NCI-H2196 treated with DMSO at 0.1 percent for 48 hours (cell line): ENCODE data around the gene KLHL29.

Source experiments
- DNase-seq: peaks from one replicate; lab custom pipeline; 2025; ENCODE audit not compliant: unreplicated experiment; lab: John Stamatoyannopoulos, UW

The KLHL29 gene

GRCh38 chr2:23690421-23691105, 305.6 kb downstream of the KLHL29 start:
- no peak for DNase-seq

- no peak for DNase-seq
Observed at GRCh38 chr2:23691106-23691470, 306.1 kb downstream of the KLHL29 start.

- no peak for DNase-seq
Observed at GRCh38 chr2:23691565-23691964, 306.6 kb downstream of the KLHL29 start.

GRCh38 chr2:23692263-23692662, 307.3 kb downstream of the KLHL29 start:
- DNase-seq, result no peak

- DNase-seq, result no peak
Observed at GRCh38 chr2:23692851-23693605, 308.0 kb downstream of the KLHL29 start.

GRCh38 chr2:23693606-23693951, 308.6 kb downstream of the KLHL29 start:
- DNase-seq, result no peak

- no peak for DNase-seq
Observed at GRCh38 chr2:23694058-23695045, 309.4 kb downstream of the KLHL29 start.

GRCh38 chr2:23695214-23695889, 310.4 kb downstream of the KLHL29 start:
- DNase-seq, result no peak

GRCh38 chr2:23695890-23696751, 311.1 kb downstream of the KLHL29 start:
- DNase-seq, result no peak

GRCh38 chr2:23696752-23697045, 311.7 kb downstream of the KLHL29 start:
- no peak for DNase-seq

- no peak for DNase-seq
Observed at GRCh38 chr2:23697256-23698075, 312.5 kb downstream of the KLHL29 start.

GRCh38 chr2:23698116-23698693, 313.2 kb downstream of the KLHL29 start:
- DNase-seq, result no peak

GRCh38 chr2:23698721-23699579, 314.0 kb downstream of the KLHL29 start:
- no peak for DNase-seq

GRCh38 chr2:23699580-23699925, 314.6 kb downstream of the KLHL29 start:
- no peak for DNase-seq

- DNase-seq, result no peak
Observed at GRCh38 chr2:23700627-23701026, 315.6 kb downstream of the KLHL29 start.

- no peak for DNase-seq
Observed at GRCh38 chr2:23703037-23703582, 318.1 kb downstream of the KLHL29 start.

- no peak for DNase-seq
Observed at GRCh38 chr2:23703583-23704385, 318.8 kb downstream of the KLHL29 start.
